A549 (cell line): Measurements from ENCODE around the gene CAPN13. TPM values are rescaled to one million over a fixed set of nuclear protein-coding genes. Genes with fewer than 3 reads are reported as not detected.
A peak's percentile ranks its signal among the peaks of the same experiment; 100 is the strongest.

Experiments
- ATAC-seq, 2 experiments: fragments of 200-7000 bp in 1 of 2; fragments of >200 bp in 1 of 2; cut with Nextera tagmentation in 1 of 2; cut with Tn5 transposase in 1 of 2; 3 replicates each; pipeline versions ENCODE4 v1.8.0 to v1.9.1; 2018 to 2020; ENCODE audit warnings: mild to moderate bottlenecking in 1 of 2, moderate library complexity in 1 of 2
- CTCF ChIA-PET: fragments of 300-600 bp; sonication (Branson Sonifier 250); formaldehyde crosslinking; extraction: SDS; loops from one replicate; lab custom pipeline; 2021; ENCODE audit warnings: antibody characterized with exemption, inconsistent platforms; lab: Yijun Ruan, JAX
- POLR2A ChIA-PET: fragments of 350-600 bp; formaldehyde crosslinking; extraction: SDS; loops from one replicate; lab custom pipeline; 2021; ENCODE audit warnings: antibody characterized with exemption, inconsistent platforms; lab: Yijun Ruan, JAX
- DNase-seq, 2 experiments: peaks; one replicate each; pipeline versions ENCODE4 v3.0.0 to v3.0.0-alpha.2; 2011 to 2016; ENCODE audit warnings: low read depth in 1 of 2, low spot score in 1 of 2
- FAIRE-seq: peaks from 2 replicates; lab custom pipeline; 2011; peaks lifted over from hg19 to GRCh38; lab: Jason Lieb, UNC
- H3K27ac ChIP-seq, 2 experiments: fragments of >200 bp; sonication (Bioruptor Twin); formaldehyde crosslinking; 3 replicates each; pipeline ENCODE4 v1.5.1; 2016 to 2017
- H3K4me1 ChIP-seq: fragments of >200 bp; sonication (Bioruptor Twin); formaldehyde crosslinking; 3 replicates; pipeline ENCODE4 v1.6.1; 2016
- H3K4me2 ChIP-seq: fragments of >200 bp; sonication (Bioruptor Twin); formaldehyde crosslinking; 3 replicates; pipeline ENCODE4 v1.6.1; 2016
- H3K4me3 ChIP-seq: fragments of >200 bp; sonication (Bioruptor Twin); formaldehyde crosslinking; 3 replicates; pipeline ENCODE4 v1.5.1; 2016
- H3K9me3 ChIP-seq: fragments of >200 bp; sonication (Bioruptor Twin); formaldehyde crosslinking; 3 replicates; pipeline ENCODE4 v1.6.1; 2016
- BHLHE40 ChIP-seq: IDR thresholded peaks from 2 replicates; pipeline ENCODE4 v1.6.1; 2012; ENCODE audit warnings: low read depth, low read length, inconsistent platforms
- CEBPB ChIP-seq, 2 experiments: fragments of >200 bp in 1 of 2; sonication (Bioruptor Twin) in 1 of 2; formaldehyde crosslinking in 1 of 2; IDR thresholded peaks; 2 replicates each; pipeline ENCODE4 v1.6.1; 2012 to 2016
- E2F6 ChIP-seq: IDR thresholded peaks from 2 replicates; pipeline ENCODE4 v1.6.1; 2012; ENCODE audit warnings: low read depth, borderline replicate concordance
- EHMT2 ChIP-seq: fragments of 200-600 bp; sonication (generic); IDR thresholded peaks from 2 replicates; pipeline ENCODE4 v1.6.1; 2016; ENCODE audit warnings: antibody characterized with exemption, low read depth, mild to moderate bottlenecking, moderate library complexity
- EP300 ChIP-seq, 2 experiments: fragments of >200 bp; sonication (Bioruptor Twin); formaldehyde crosslinking; IDR thresholded peaks; 2 replicates in 1 of 2; 3 replicates in 1 of 2; pipeline ENCODE4 v1.6.1; 2016 to 2017
- GATA3 ChIP-seq: IDR thresholded peaks from 2 replicates; pipeline ENCODE4 v1.6.1; 2012; ENCODE audit warnings: borderline replicate concordance
- HEYL ChIP-seq: fragments of 250-450 bp; sonication (Bioruptor Pico); IDR thresholded peaks from 2 replicates; pipeline ENCODE4 v1.8.0; 2021; ENCODE audit warnings: mild to moderate bottlenecking, moderate library complexity
- MAZ ChIP-seq: fragments of 150-350 bp; IDR thresholded peaks from 2 replicates; pipeline ENCODE4 v1.6.1; 2014; ENCODE audit warnings: antibody characterized with exemption, low read depth, low read length, borderline replicate concordance
- MYC ChIP-seq: IDR thresholded peaks from 2 replicates; pipeline ENCODE4 v1.6.1; 2012; ENCODE audit warnings: mild to moderate bottlenecking, inconsistent platforms, low read length, improper control_type of control experiment, borderline replicate concordance
- PHF8 ChIP-seq: fragments of 200-600 bp; sonication (generic); IDR thresholded peaks from 2 replicates; pipeline ENCODE4 v1.6.1; 2016; ENCODE audit warnings: low read depth, mild to moderate bottlenecking, antibody characterized with exemption, moderate library complexity, borderline replicate concordance
- POLR2A ChIP-seq: IDR thresholded peaks from 2 replicates; pipeline ENCODE4 v1.6.1; 2012; ENCODE audit warnings: mild to moderate bottlenecking, low read length
- RARB ChIP-seq: fragments of 250-450 bp; sonication (Bioruptor Pico); IDR thresholded peaks from 2 replicates; pipeline ENCODE4 v1.8.0; 2021; ENCODE audit warnings: mild to moderate bottlenecking, moderate library complexity
- RCOR1 ChIP-seq: fragments of 150-350 bp; IDR thresholded peaks from 2 replicates; pipeline ENCODE4 v1.6.1; 2014; ENCODE audit warnings: antibody characterized with exemption, low read length, low read depth
- RFX5 ChIP-seq: fragments of 450-650 bp; IDR thresholded peaks from 2 replicates; pipeline ENCODE4 v1.7.1; 2014; ENCODE audit warnings: antibody characterized with exemption, mild to moderate bottlenecking, moderate library complexity
- RNF2 ChIP-seq: fragments of 200-600 bp; sonication (generic); IDR thresholded peaks from 2 replicates; pipeline ENCODE4 v1.6.1; 2016; ENCODE audit warnings: low read depth, mild to moderate bottlenecking, antibody characterized with exemption, moderate library complexity, borderline replicate concordance
- ZC3H11A ChIP-seq: fragments of 450-650 bp; IDR thresholded peaks from 2 replicates; pipeline ENCODE4 v1.6.1; 2014; ENCODE audit warnings: antibody characterized with exemption, mild to moderate bottlenecking
- ZFP36 ChIP-seq: fragments of 450-650 bp; IDR thresholded peaks from 2 replicates; pipeline ENCODE4 v1.6.1; 2014; ENCODE audit warnings: borderline replicate concordance; ENCODE audit not compliant: partially characterized antibody
- WGBS: methylation state at CpG from one replicate; pipeline ENCODE4 v1.1.6; 2017; ENCODE audit errors: missing lambda C conversion rate; 5-methylcytosine and 5-hydroxymethylcytosine counted together
- polyA plus RNA-seq, 4 experiments: library from polyadenylated mRNA; depleted of rRNA in 3 of 4; stranded (reverse); fragments of >200 nt; fragmentation: RNase III in 1 of 4; extraction: RNeasy Plus Mini Kit Qiagen cat#74134 plus additional on column Dnase treatment in 1 of 4; gene quantifications; 2 replicates in 3 of 4; 3 replicates in 1 of 4; pipeline ENCODE4 v1.2.3, GENCODE V29; 2011 to 2017
- TF ChIP-seq, protein P1 (sequence below): fragments of >200 bp; sonication (Bioruptor Twin); formaldehyde crosslinking; IDR thresholded peaks from 3 replicates; pipeline ENCODE4 v1.6.1; 2016
- TF ChIP-seq, protein P2 (sequence below): fragments of >200 bp; sonication (Bioruptor Twin); formaldehyde crosslinking; IDR thresholded peaks from 3 replicates; pipeline ENCODE4 v1.5.1; 2016

Gene CAPN13
- polyA plus RNA-seq, 2 of the 4 experiments (the other 2 are of a cell fraction) = 0.08 to 0.18 TPM

- no peaks in the 10 kb centered on the region for H3K4me1 ChIP-seq
- H3K27ac ChIP-seq = no peak overlapping the region
- DNase-seq (no peak), FAIRE-seq (peak; percentile 91), ATAC-seq (no peak)
- ChIA-PET POLR2A (no interaction called here), CTCF (interaction anchor here (1.1 kb wide), 1 partner anchor 41 kb away, joined by 3 read pairs; no protein-coding TSS in a partner anchor)
- no peak overlapping the region for H3K4me3 ChIP-seq
- no peak overlapping the region for H3K4me2 ChIP-seq
- TF ChIP-seq PHF8 (no peak), RNF2 (no peak), RARB (CRISPR knock-in tag) (no peak), HEYL (CRISPR knock-in tag) (no peak), ZC3H11A (no peak)
- no peaks in the 10 kb centered on the region for H3K9me3 ChIP-seq
- WGBS = 31% methylated on average over 12 of the region's 12 CpGs
Measured at GRCh38 chr2:30820381-30821055, 13.3 kb upstream of the CAPN13 start.

- Histone ChIP-seq H3K4me1 (no peaks in the 10 kb centered on the region), H3K4me3 (no peak overlapping the region), H3K27ac (no peak overlapping the region), H3K9me3 (peaks cover 3% of the 10 kb centered on the region; the same call in 1 of the 3 replicates), H3K4me2 (no peak overlapping the region)
- DNase-seq (no peak), ATAC-seq (no peak), FAIRE-seq (no peak)
- ChIA-PET CTCF (no interaction called here), POLR2A (no interaction called here)
- WGBS = 12% methylated on average over 4 of the region's 4 CpGs
- no peak for TF ChIP-seq EHMT2
- TF ChIP-seq, protein P1, sequence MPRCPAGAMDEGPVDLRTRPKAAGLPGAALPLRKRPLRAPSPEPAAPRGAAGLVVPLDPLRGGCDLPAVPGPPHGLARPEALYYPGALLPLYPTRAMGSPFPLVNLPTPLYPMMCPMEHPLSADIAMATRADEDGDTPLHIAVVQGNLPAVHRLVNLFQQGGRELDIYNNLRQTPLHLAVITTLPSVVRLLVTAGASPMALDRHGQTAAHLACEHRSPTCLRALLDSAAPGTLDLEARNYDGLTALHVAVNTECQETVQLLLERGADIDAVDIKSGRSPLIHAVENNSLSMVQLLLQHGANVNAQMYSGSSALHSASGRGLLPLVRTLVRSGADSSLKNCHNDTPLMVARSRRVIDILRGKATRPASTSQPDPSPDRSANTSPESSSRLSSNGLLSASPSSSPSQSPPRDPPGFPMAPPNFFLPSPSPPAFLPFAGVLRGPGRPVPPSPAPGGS = no peak
- TF ChIP-seq MYC = no peak
- TF ChIP-seq E2F6 = no peak
- TF ChIP-seq BHLHE40 = no peak
- TF ChIP-seq, protein P2, sequence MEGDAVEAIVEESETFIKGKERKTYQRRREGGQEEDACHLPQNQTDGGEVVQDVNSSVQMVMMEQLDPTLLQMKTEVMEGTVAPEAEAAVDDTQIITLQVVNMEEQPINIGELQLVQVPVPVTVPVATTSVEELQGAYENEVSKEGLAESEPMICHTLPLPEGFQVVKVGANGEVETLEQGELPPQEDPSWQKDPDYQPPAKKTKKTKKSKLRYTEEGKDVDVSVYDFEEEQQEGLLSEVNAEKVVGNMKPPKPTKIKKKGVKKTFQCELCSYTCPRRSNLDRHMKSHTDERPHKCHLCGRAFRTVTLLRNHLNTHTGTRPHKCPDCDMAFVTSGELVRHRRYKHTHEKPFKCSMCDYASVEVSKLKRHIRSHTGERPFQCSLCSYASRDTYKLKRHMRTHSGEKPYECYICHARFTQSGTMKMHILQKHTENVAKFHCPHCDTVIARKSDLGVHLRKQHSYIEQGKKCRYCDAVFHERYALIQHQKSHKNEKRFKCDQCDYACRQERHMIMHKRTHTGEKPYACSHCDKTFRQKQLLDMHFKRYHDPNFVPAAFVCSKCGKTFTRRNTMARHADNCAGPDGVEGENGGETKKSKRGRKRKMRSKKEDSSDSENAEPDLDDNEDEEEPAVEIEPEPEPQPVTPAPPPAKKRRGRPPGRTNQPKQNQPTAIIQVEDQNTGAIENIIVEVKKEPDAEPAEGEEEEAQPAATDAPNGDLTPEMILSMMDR = no peak
- TF ChIP-seq CEBPB (IDR thresholded peaks at IDR 0.05) = no peak
- no peak for TF ChIP-seq EP300 (IDR thresholded peaks at IDR 0.05)
- TF ChIP-seq GATA3 = no peak
- TF ChIP-seq MAZ = no peak
- TF ChIP-seq POLR2A = no peak
Measured at GRCh38 chr2:30809938-30810337, 2.7 kb upstream of the CAPN13 start.

DNA sequence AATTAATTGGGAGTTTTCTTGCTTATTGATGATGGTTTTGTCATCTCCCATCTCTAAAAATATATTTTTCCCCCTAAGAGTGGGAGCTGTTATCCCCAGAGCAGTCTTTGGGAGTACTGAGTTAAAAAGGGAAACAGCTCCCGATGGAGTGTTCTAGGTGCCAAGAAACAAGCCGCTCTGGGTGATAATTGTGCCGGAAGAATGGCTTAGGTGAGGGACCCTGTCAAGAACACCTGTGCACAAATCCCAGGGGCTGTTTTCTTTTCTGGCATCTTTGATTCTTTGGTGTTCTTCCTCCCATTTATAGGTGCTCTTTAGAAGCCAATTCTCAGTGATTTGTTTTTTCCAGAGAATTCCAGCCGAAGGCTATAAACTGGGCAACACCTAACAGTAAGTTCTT is 1.4 kb upstream of the CAPN13 start:
- no peak for TF ChIP-seq EHMT2
- FAIRE-seq (no peak), ATAC-seq (no peak), DNase-seq (no peak)
- POLR2A ChIA-PET = no interaction called here
- Histone ChIP-seq H3K4me1 (no peaks in the 10 kb centered on the region), H3K9me3 (peaks cover 3% of the 10 kb centered on the region; the same call in 1 of the 3 replicates), H3K4me3 (no peak overlapping the region), H3K27ac (no peak overlapping the region), H3K4me2 (no peak overlapping the region)
- 51% methylated on average over 4 of the region's 4 CpGs for WGBS
- CTCF ChIA-PET = interaction anchor here (1.8 kb wide), 1 partner anchor 18 kb away, joined by 4 read pairs; no protein-coding TSS in a partner anchor

DNA sequence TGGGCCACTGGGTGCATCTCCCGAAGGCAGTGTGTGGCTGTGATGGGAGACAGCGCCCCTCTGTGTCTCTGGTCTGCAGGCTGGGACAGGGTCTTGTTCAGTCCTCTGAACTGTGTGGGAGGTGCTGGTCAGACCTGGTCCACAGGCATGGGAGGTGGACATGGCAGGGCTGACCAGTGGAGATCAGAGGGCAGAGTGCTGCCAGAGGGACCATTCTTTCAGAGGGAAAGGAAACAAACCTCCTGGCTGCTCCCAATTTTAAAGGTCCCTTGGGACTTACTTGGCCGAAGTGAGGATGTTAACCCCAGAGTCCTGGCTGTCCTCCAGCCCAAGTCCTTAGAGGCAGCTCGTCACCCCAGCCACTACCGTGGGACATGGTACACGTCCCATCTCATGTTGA is 4.0 kb downstream of the CAPN13 start:
- H3K4me2 ChIP-seq = no peak overlapping the region
- no peak overlapping the region for H3K4me3 ChIP-seq
- FAIRE-seq (no peak), DNase-seq (no peak), ATAC-seq (peak in 1 of 2 experiments; percentile 42; a peak in 3 of 6 replicates)
- no peak overlapping the region for H3K27ac ChIP-seq
- POLR2A ChIA-PET = no interaction called here
- H3K9me3 ChIP-seq = no peaks in the 10 kb centered on the region
- TF ChIP-seq ZFP36 (no peak), RCOR1 (no peak), RFX5 (no peak), POLR2A (no peak)
- 7% methylated on average over 6 of the region's 6 CpGs for WGBS
- H3K4me1 ChIP-seq = no peaks in the 10 kb centered on the region
- CTCF ChIA-PET = interaction anchor here (1.4 kb wide), 1 partner anchor 367 kb away, joined by 3 read pairs; no protein-coding TSS in a partner anchor
